Caco-2 (cell line): ENCODE results near the gene ARHGAP31. TPM values are rescaled to one million over a fixed set of nuclear protein-coding genes. Genes with fewer than 3 reads are reported as not detected.

Source experiments
- BruUV-seq: library from RNA; stranded (reverse); fragments of 400-500 nt; replicated peaks from 2 replicates; lab custom pipeline; 2021; lab: Mats Ljungman, UMichigan
- CTCF ChIA-PET: fragments of 300-600 bp; sonication (Branson Sonifier 250); formaldehyde crosslinking; loops from one replicate; lab custom pipeline; 2022; ENCODE audit warnings: antibody characterized with exemption; lab: Charles Lee
- POLR2A ChIA-PET: fragments of 300-600 bp; sonication (Branson Sonifier 250); formaldehyde crosslinking; loops from one replicate; lab custom pipeline; 2022; ENCODE audit warnings: antibody characterized with exemption; lab: Charles Lee
- DNase-seq, 2 experiments: peaks; one replicate each; pipeline versions ENCODE4 v3.0.0 to v3.0.0-alpha.2; 2020 to 2022
- H3K27me3 ChIP-seq: replicated peaks from 2 replicates; pipeline ENCODE4 v1.6.0; 2011; ENCODE audit warnings: low read length; ENCODE audit not compliant: control insufficient read depth, insufficient read depth
- H3K36me3 ChIP-seq: 2 replicates; pipeline ENCODE4 v1.5.1; 2011; ENCODE audit warnings: low read length; ENCODE audit not compliant: control insufficient read depth, insufficient read depth
- H3K4me1 ChIP-seq: fragments of 250-450 bp; sonication (Bioruptor Pico); 2 replicates; pipeline ENCODE4 v1.5.1; 2020; ENCODE audit warnings: mild to moderate bottlenecking
- H3K4me3 ChIP-seq: 2 replicates; pipeline ENCODE4 v1.5.1; 2011; ENCODE audit warnings: low read depth, mild to moderate bottlenecking, control low read depth, low read length
- H3K9me3 ChIP-seq: fragments of 250-450 bp; sonication (Bioruptor Pico); 2 replicates; pipeline ENCODE4 v1.5.1; 2020; ENCODE audit warnings: mild to moderate bottlenecking, moderate library complexity
- H3K27ac Mint-ChIP-seq: one replicate; pipeline ENCODE4 v1.8.0; 2022; ENCODE audit warnings: mixed read lengths; ENCODE audit not compliant: unreplicated experiment
- H3K27me3 Mint-ChIP-seq: one replicate; pipeline ENCODE4 v1.8.0; 2022; ENCODE audit warnings: mixed read lengths; ENCODE audit not compliant: insufficient read depth, unreplicated experiment
- H3K36me3 Mint-ChIP-seq: one replicate; pipeline ENCODE4 v1.8.0; 2022; ENCODE audit warnings: mild to moderate bottlenecking, mixed read lengths; ENCODE audit not compliant: insufficient read depth, unreplicated experiment
- H3K4me1 Mint-ChIP-seq: one replicate; pipeline ENCODE4 v1.8.0; 2022; ENCODE audit warnings: low read depth, mixed read lengths; ENCODE audit not compliant: unreplicated experiment
- H3K4me3 Mint-ChIP-seq: one replicate; pipeline ENCODE4 v1.8.0; 2022; ENCODE audit warnings: mild to moderate bottlenecking, moderate library complexity, mixed read lengths; ENCODE audit not compliant: unreplicated experiment
- H3K9me3 Mint-ChIP-seq: one replicate; pipeline ENCODE4 v1.8.0; 2022; ENCODE audit warnings: mixed read lengths; ENCODE audit not compliant: unreplicated experiment
- CTCF ChIP-seq, 2 experiments: fragments of 200-600 bp in 1 of 2; IDR thresholded peaks; 1 replicate in 1 of 2; 2 replicates in 1 of 2; pipeline versions ENCODE4 v1.5.1 to v1.8.0; 2011 to 2022; ENCODE audit warnings: antibody characterized with exemption in 1 of 2, control low read depth in 1 of 2, inconsistent platforms in 1 of 2, low read depth in 1 of 2, low read length in 1 of 2, mild to moderate bottlenecking in 1 of 2, moderate library complexity in 1 of 2; ENCODE audit not compliant: insufficient read depth in 1 of 2, severe bottlenecking in 1 of 2, unreplicated experiment in 1 of 2
- intact Hi-C: fragments of 100-400 bp; cut with micrococcal nuclease; formaldehyde crosslinking; loops from one replicate; pipeline ENCODE4 v1.10.0; 2022; ENCODE audit not compliant: unreplicated experiment
- total RNA-seq: library from RNA; stranded (reverse); gene quantifications from 2 replicates; pipeline ENCODE4 v1.2.3, GENCODE V29; 2022

Gene ARHGAP31
- total RNA-seq, 1 experiment from 2014 or later, result 0.25 TPM

DNA sequence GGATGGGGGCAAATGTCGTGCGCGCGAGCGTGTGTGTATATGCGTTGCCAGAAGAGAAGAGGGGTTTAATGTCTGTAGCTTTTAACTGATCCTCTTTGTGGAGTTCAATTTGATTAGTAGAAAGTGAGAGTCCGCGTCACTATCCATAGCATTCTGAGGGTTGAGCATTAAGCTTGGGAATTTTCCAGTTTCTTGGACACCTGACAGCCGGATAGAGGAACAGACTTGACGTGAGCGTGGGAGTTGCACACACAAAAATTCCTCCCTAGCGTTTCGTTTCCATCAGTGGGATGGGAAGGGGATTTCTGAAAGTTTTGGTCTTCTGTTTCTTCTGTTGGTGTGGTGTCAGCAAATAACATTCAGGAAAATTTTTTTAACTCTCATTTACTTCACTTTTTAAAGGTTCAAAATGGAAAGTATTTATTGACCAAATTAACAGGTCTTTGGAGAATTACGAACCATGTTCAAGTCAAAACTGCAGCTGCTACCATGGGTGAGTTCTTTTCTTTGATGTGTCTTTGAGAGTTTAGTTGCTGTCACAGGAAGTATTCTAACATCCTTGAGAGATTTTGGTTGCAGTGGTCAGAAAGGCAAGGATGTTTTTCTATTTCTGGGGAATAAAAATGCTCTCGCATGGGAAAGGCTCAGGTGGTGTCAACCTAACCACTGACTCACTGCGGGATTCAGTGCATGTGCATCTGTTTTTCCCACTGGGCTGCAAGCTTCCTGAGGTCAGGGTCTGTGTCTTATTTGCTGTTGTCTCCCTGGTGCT is 175.4 kb downstream of the ARHGAP31 start:
- peaks cover 18% of the 10 kb centered on the region for H3K36me3 Mint-ChIP-seq
- Histone ChIP-seq H3K4me3 (peak overlapping the region; percentile 64), H3K36me3 (no peaks in the 10 kb centered on the region), H3K9me3 (no peaks in the 10 kb centered on the region), H3K4me1 (peaks cover 6% of the 10 kb centered on the region), H3K27me3 (no peaks in the 10 kb centered on the region)
- no peak for DNase-seq
- no TSS peak for BruUV-seq
- POLR2A ChIA-PET, result interaction anchor here (1.9 kb wide), 1 partner anchor 29 kb away, joined by 11 read pairs; the partner anchor contains the start of gene TIMMDC1
- intact Hi-C loops, result loop anchor here (1.0 kb wide), 1 partner anchor 29 kb away; the partner anchor contains the start of gene TIMMDC1
- CTCF ChIA-PET, result no interaction called here
- H3K4me3 Mint-ChIP-seq, result peak overlapping the region; percentile 92
- H3K4me1 Mint-ChIP-seq, result peaks cover 7% of the 10 kb centered on the region
- no peak for TF ChIP-seq CTCF (IDR thresholded peaks at IDR 0.05; ENCODE audit: insufficient read depth in 1 of 2, low read depth in 1 of 2, low read length in 1 of 2, severe bottlenecking in 1 of 2, unreplicated experiment in 1 of 2)
- no peaks in the 10 kb centered on the region for H3K27me3 Mint-ChIP-seq
- peak overlapping the region; percentile 84 for H3K27ac Mint-ChIP-seq
- H3K9me3 Mint-ChIP-seq, result no peaks in the 10 kb centered on the region

Other genes with a start within 250 kb of the ARHGAP31 start
- not detected in 2 replicates for gene TEX55, start 148.2 kb upstream of the ARHGAP31 start, total RNA-seq
- gene UPK1B, start 120.8 kb upstream of the ARHGAP31 start, total RNA-seq, result 0.46 and 0.50 TPM in 2 replicates
- 56.9 and 59.7 TPM in 2 replicates for gene B4GALT4, start 53.5 kb upstream of the ARHGAP31 start, total RNA-seq
- gene TMEM39A, start 169.2 kb downstream of the ARHGAP31 start, total RNA-seq, result 50.7 and 52.1 TPM in 2 replicates
- gene POGLUT1, start 174.6 kb downstream of the ARHGAP31 start, total RNA-seq, result 18.3 and 18.9 TPM in 2 replicates
- gene TIMMDC1, start 204.2 kb downstream of the ARHGAP31 start, total RNA-seq, result 64.5 and 66.7 TPM in 2 replicates